22Rv1 (cell line): ENCODE results near the gene DHX16.

Source experiments
- H3K27ac ChIP-seq: fragments of 450-650 bp; 2 replicates; pipeline ENCODE4 v1.5.1; 2017
- CTCF ChIP-seq: fragments of 450-650 bp; IDR thresholded peaks from 2 replicates; pipeline ENCODE4 v1.5.1; 2017; ENCODE audit warnings: mild to moderate bottlenecking
- ZFX ChIP-seq: fragments of 450-650 bp; IDR thresholded peaks from 2 replicates; pipeline ENCODE4 v1.6.1; 2017; ENCODE audit warnings: antibody characterized with exemption, borderline replicate concordance

The DHX16 gene

GRCh38 chr6:30690403-30691207, 17.8 kb upstream of the DHX16 start, which contains the start of gene NRM:
Gene NRM, minus strand, starts transcription at chr6:30690984. Its CDS starts 10 bp downstream, at chr6:30690974.
- TF ChIP-seq ZFX (no peak), CTCF (no peak)
- H3K27ac ChIP-seq: peak within 1 kb of the TSS; percentile 90

GRCh38 chr6:30689985-30690384, 17.2 kb upstream of the DHX16 start:
- no peak for TF ChIP-seq CTCF
- TF ChIP-seq ZFX: no peak

GRCh38 chr6:30689022-30689865, 16.4 kb upstream of the DHX16 start:
- no peak for TF ChIP-seq ZFX

More at GRCh38 chr6:30689985-30690384, 17.2 kb upstream of the DHX16 start:
- H3K27ac ChIP-seq: peak overlapping the region; percentile 90

GRCh38 chr6:30688569-30688968, 15.8 kb upstream of the DHX16 start:
- H3K27ac ChIP-seq: peak overlapping the region; percentile 87
- no peak for TF ChIP-seq ZFX
- no peak for TF ChIP-seq CTCF

More at GRCh38 chr6:30689022-30689865, 16.4 kb upstream of the DHX16 start:
- peak overlapping the region; percentile 90 for H3K27ac ChIP-seq

GRCh38 chr6:30687659-30688431, 15.0 kb upstream of the DHX16 start:
- H3K27ac ChIP-seq: peak overlapping the region; percentile 87
- no peak for TF ChIP-seq ZFX
- TF ChIP-seq CTCF: no peak

GRCh38 chr6:30686908-30687658, 14.3 kb upstream of the DHX16 start:
- TF ChIP-seq ZFX (no peak), CTCF (no peak)
- peak overlapping the region; percentile 87 for H3K27ac ChIP-seq
